MG63 (cell line): ENCODE measurements around the gene SORCS2. TPM values are rescaled to one million over a fixed set of nuclear protein-coding genes. Genes with fewer than 3 reads are reported as not detected.

Experiments used
- DNase-seq: peaks from one replicate; pipeline ENCODE4 v3.0.0-alpha.2; 2020
- H3K27me3 ChIP-seq: fragments of 250-450 bp; sonication (Bioruptor Pico); 2 replicates; pipeline ENCODE4 v1.5.1; 2020; ENCODE audit warnings: mild to moderate bottlenecking, moderate library complexity
- H3K36me3 ChIP-seq: fragments of 250-450 bp; sonication (Bioruptor Pico); 2 replicates; pipeline ENCODE4 v1.5.1; 2020; ENCODE audit warnings: mild to moderate bottlenecking, moderate library complexity
- H3K4me3 ChIP-seq: fragments of 250-450 bp; sonication (Bioruptor Pico); 2 replicates; pipeline ENCODE4 v1.5.1; 2020; ENCODE audit warnings: mild to moderate bottlenecking, moderate library complexity
- H3K9me3 ChIP-seq: fragments of 250-450 bp; sonication (Bioruptor Pico); 2 replicates; pipeline ENCODE4 v1.5.1; 2020; ENCODE audit warnings: mild to moderate bottlenecking, moderate library complexity
- total RNA-seq: library from RNA; depleted of rRNA; stranded (reverse); fragments of >200 nt; shearing (Covaris generic); gene quantifications from 2 replicates; pipeline ENCODE4 v1.2.3, GENCODE V29; 2014; ENCODE audit warnings: low replicate concordance

Gene SORCS2
- total RNA-seq, 1 experiment from 2014 or later, result 1.5 TPM

DNA sequence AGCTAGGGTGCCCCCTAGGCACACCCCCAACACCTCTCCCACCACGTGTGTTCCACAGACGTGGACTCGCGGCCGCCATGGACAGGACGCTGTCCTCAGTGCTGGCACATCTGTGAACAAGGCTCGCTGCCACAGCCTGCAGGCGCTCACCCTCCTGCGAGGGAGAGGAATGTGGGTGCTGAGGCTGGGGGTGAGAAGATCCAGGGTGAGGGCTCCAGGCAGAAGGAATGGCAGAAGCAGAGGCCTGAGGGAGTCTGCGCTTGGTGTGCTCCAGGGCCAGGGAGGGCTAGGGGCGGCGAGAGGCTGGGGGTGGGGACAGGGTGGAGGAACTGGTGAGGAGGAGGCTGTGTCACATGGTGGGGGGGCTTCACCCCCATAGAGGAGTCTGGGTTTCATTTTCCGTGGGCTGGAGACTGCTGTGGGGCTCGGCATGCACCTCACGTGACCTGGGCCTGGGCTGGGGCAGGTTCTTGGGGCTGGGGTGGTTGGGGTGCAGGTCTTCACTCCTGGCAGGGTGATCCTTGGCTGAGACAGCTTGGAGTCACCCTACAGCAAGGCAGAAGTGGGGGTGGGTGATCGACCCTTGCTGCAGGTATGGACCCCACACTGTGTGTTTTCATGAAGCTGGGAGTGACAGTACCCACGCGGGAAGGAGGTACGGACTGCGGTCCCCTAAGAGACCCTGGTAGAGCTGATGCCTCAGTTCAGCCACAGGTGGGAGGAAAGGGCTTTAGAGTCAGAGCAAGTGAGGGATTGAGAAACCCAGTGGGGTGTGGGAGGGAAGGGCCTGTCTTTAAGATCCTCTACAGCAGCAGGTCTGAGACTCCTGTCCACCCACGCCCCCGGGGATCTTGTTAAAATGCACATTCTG is 138.7 kb downstream of the SORCS2 start:
- no peak for DNase-seq
- no peak overlapping the region for H3K4me3 ChIP-seq
- no peaks in the 10 kb centered on the region for H3K36me3 ChIP-seq
- H3K9me3 ChIP-seq, result no peaks in the 10 kb centered on the region
- H3K27me3 ChIP-seq, result no peaks in the 10 kb centered on the region

DNA sequence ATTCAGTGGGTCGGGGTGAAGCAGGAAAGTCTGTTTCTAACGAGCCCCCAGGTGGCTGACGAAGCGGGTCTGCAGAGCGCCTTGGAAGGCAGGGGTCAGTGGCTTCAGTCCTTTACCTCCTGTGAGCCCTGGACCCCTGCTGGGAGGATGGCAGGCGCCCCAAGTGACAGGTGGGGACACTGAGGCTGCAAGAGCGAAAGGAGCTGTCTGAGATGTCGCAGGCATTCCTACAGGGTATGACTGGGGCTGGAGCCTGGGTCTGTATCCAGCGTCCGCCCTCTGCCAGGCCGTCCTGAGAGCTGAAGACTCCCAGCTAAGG is 139.3 kb downstream of the SORCS2 start:
- H3K27me3 ChIP-seq, result no peaks in the 10 kb centered on the region
- H3K36me3 ChIP-seq, result no peaks in the 10 kb centered on the region
- H3K4me3 ChIP-seq, result no peak overlapping the region
- DNase-seq, result no peak
- no peaks in the 10 kb centered on the region for H3K9me3 ChIP-seq

DNA sequence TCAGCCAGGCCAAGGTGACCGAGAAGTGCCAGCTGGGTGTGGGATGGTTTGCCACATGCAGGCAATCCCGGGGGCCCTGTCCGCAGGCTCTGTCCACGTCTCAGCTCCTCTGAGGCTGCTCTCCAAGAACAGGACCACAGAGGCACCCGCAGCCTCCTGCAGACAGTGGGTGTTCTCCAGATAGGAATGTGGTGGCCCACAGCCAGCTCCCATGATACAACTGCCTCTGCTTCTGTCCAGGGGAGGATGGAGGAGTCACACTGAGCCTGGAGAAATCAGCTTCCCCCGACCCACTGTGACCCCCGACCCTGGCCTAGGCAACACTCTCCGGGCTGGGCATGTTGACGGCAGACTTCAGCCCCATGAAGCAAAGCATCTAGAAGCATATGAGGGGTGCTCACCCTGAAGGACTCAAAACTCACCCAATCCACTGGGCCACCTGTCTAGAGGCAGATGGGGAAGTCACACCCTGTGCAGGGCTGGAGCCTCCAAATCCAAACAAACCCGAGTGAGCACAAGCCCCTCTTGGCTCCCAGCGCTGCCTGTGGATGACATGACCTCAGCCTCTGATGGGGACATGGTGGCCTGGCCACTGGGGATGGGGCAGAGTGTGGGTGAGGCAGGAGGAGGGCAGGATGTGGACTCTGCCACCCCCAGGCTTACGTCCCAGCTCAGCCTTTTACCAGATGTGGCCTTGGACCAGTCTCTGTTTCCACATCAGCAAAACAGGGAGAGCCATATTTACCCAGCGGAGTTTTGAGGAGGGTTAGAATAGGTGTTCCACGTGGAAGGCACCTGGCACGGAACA is 140.1 kb downstream of the SORCS2 start:
- H3K4me3 ChIP-seq, result no peak overlapping the region
- peak; percentile 62 for DNase-seq
- H3K27me3 ChIP-seq, result no peaks in the 10 kb centered on the region
- no peaks in the 10 kb centered on the region for H3K36me3 ChIP-seq
- no peaks in the 10 kb centered on the region for H3K9me3 ChIP-seq

DNA sequence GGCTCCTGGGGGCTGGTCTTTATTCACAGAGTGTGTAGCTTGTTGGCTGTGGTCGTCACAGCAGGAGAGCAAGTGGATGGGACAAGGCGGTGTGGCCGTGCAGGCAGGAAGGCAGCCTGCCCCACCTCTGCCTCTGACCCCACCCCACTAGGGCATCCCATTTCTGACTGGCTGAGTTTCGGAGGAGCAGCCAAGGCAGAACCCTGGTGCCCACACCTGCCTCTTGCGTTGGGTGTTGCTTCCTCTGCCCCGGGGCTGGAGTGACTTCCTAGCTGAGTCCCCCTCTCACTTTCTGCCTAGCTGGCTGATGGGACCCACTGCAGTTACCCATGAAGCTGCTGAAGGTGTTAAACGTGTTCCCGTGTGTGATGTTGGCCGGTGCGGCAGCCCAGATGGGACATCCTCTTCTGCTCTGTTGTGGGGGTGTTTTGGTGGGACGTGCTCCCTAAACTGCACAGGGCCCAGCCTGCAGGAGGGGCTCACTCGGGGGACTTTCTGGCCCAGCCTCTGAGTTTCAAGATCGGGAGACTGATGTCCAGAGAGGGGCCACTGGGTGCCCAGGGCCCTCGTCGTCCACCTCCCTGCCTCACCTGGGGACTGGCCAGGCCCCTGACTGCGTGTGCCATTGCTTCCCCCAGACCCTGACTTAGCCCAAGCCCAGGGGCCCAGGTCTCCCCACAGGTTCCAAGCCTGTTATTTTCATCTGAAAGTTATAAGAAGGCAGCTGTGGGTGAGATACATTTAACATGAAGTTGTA is 140.9 kb downstream of the SORCS2 start:
- Histone ChIP-seq H3K9me3 (no peaks in the 10 kb centered on the region), H3K36me3 (no peaks in the 10 kb centered on the region), H3K4me3 (no peak overlapping the region), H3K27me3 (no peaks in the 10 kb centered on the region)
- no peak for DNase-seq

DNA sequence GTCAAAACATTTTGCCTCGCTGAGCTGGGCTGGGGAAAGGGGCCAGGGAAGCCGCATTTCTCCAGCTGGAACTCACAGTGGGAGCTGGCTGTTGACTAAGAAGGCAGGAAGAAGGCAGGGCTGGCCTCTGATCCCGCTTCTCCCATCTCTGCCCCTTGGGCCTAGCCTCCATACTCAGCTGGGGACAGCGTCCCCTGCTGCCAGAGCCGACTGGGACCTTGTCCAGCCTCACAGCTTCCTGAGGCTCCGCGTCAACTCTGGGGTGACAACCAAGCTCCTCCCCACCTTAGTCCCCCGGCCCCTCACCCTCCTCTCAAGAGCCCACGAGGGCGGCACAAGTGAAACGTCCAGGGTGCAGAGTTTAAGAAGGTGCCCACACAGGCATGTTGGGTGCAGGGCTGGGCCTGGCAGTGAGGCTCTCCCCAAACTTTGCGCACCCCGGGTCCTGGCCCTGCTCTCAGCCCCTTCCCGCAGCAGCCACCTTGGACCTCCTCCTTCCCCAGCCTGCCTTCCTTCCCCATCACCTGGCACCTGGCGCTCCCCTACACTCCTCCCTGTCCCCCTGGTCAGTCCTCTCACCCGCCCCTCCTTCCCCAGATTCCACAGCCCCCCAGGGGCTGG is 141.6 kb downstream of the SORCS2 start:
- no peaks in the 10 kb centered on the region for H3K9me3 ChIP-seq
- H3K4me3 ChIP-seq, result no peak overlapping the region
- no peaks in the 10 kb centered on the region for H3K36me3 ChIP-seq
- no peaks in the 10 kb centered on the region for H3K27me3 ChIP-seq
- DNase-seq, result peak; percentile 59

DNA sequence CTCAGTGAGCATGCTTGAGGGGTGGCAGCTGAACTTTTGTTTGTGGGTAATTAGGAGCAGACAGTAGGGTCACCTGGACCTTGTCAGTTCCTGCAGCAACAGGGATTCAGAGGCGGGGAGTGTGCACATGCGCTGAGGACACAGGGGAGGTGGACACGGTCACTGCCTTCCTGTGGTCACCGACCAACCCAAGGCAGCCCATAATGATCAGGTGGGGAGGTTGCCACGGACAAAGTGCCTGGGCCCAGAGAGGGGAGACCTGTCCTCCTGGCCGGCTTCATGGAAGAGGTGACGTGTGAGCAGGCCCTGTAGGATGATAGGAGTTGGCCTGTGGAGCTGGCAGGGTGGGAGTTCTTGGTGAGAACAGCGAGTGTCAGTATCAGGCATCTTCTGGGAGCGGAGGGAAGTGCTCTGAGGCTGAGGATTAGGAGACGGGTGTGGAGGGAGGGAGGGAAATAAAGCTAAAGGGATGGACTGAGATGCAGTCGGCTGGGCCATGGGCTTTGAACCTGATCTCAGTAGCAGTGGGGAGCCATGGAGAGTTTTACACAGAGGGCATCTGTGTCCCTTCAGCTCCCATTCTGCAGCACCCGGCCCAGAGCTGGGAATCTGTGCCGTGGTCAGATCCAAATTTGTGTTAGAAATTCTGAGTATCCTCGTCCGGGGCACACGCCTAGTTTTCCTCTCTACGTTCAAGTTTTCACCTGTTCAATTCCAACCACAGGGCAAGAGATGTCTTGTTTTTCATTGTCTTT is 142.4 kb downstream of the SORCS2 start:
- no peaks in the 10 kb centered on the region for H3K36me3 ChIP-seq
- no peak for DNase-seq
- no peak overlapping the region for H3K4me3 ChIP-seq
- H3K9me3 ChIP-seq, result no peaks in the 10 kb centered on the region
- no peaks in the 10 kb centered on the region for H3K27me3 ChIP-seq

DNA sequence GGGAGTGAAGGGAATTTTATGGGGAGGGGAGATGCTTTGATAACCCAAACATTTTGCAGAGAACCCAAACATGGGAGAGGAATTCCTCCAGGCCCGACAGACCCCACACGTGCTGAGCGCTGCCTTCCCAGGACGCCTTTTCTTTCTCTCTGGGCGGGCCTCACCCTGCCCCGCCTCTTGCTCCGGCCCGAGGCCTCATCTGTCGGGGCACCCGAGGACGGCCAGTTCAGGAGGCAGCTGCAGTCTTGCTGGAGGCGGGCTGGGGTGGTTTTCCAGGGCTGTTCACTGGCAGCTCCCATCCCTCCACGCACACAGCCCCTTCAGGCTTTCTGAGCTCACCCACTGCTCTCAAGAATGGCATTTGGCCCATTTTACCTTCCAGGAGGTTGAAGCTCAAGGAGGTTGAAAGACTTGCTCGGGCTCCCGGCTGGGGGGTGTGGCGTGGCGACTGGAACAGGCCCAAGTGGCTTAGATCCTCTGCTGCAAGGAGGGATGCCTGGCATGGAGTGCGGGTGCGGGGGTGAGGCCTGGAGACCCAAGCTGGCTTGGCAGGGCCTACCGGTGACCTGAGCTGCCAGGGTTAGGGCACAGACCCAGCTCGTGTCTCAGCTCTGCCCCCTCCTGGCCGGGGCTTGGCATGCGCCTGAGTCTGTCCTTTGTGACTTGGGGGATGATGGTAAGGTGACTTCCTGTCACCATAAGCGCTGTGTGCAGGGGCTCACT is 143.2 kb downstream of the SORCS2 start:
- DNase-seq, result peak; percentile 65
- Histone ChIP-seq H3K27me3 (no peaks in the 10 kb centered on the region), H3K4me3 (no peak overlapping the region), H3K36me3 (no peaks in the 10 kb centered on the region), H3K9me3 (no peaks in the 10 kb centered on the region)

DNA sequence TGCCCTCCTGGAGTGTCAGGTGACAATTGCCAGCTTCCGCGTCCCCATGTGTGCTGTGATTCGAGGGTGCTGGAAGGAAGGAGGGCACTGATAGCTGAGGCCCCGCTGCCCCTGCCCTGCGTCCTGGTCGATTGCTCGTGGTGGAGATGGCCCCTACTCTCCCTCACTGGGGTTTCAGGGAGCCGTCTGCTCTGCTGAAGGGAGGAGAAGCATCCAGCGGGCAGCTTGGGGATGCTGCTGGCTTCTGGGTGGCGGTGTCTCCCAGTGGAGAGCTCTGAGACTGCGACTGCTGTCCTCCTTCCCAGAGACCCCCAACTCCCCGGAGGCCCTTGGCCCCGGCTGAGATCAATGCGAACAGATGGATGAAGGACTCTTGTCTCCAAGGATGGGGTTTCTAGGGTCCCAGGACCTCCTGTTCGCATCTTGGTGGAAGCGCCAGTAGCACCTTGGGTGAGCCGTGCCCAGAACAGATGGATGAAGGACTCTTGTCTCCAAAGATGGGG is 143.8 kb downstream of the SORCS2 start:
- no peak overlapping the region for H3K4me3 ChIP-seq
- no peaks in the 10 kb centered on the region for H3K36me3 ChIP-seq
- DNase-seq, result no peak
- no peaks in the 10 kb centered on the region for H3K27me3 ChIP-seq
- H3K9me3 ChIP-seq, result no peaks in the 10 kb centered on the region

DNA sequence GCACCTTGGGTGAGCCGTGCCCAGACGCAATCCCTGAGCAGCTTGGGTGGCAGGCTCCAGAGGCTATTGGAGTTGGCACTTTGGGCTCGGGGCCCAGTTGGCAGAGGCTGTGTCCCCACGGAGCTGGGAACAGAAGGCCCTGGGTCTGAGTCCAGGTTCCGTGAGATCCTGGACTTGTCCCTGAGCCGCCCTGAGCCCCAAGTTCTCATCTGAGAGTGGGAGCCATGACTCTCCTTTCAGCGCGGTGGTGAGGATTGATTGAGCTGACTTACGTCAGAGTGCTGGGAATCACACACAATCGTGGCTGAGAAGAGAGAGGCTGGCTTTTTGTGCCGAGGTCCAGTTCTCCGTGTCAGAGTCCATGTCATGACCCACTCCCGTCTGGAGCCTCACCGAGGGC is 144.4 kb downstream of the SORCS2 start:
- Histone ChIP-seq H3K36me3 (no peaks in the 10 kb centered on the region), H3K27me3 (no peaks in the 10 kb centered on the region), H3K9me3 (no peaks in the 10 kb centered on the region), H3K4me3 (no peak overlapping the region)
- no peak for DNase-seq

DNA sequence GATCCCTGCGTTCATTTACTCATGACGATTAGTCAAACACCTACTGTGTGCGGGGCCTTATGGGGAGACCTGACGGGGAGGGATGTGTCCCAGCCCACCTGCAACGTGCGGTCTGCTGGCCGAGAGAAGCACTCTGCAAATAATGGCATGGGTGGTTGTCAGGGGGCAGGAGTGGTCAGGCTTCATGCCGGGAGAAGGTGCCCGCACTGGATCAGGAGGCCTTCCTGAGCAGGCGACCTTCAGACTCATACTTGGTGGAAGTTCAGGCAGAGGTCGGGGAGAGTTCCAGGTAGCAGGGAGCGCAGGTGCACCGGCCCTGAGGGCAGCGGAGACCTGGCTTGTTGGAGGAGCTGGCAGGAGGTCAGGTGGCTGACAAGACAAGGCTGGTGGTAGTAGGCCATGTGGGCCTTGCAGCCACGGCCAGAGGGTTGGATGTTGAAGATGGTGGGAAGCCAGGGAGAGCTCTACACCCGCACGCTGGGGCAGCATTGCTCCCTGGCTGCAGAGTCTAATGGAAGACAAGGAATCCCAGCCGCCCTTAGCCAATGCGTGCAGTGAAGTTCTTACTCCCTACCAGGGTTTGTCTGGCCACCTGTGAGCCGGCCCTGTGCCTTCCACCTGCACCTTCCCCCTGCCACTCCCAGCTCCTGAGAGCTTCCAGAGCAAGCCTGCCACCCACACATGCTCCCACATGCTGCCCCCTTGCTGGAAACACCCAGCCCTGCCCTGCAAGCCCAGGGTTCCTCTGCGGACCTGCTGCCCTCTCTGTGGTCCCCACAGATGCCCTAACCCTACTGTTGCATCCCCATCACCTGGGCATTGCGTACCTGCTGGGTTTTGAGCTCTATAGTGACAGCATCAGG is 145.1 kb downstream of the SORCS2 start:
- Histone ChIP-seq H3K4me3 (no peak overlapping the region), H3K9me3 (no peaks in the 10 kb centered on the region), H3K36me3 (no peaks in the 10 kb centered on the region), H3K27me3 (no peaks in the 10 kb centered on the region)
- no peak for DNase-seq

DNA sequence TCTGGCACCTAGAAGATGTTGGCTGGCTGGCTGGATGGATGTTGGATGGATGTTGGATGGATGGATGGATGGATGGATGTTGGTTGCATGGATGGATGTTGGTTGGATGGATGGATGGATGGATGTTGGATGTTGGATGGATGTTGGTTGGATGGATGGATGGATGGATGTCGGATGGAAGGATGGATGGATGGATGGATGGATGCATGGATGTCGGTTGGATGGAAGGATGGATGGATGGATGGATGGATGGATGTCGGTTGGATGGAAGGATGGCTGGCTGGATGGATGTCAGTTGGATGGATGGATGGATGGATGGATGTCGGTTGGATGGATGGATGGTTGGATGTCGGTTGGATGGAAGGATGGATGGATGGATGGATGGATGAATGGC is 145.7 kb downstream of the SORCS2 start:
- H3K4me3 ChIP-seq, result no peak overlapping the region
- no peaks in the 10 kb centered on the region for H3K9me3 ChIP-seq
- DNase-seq, result no peak
- no peaks in the 10 kb centered on the region for H3K27me3 ChIP-seq
- no peaks in the 10 kb centered on the region for H3K36me3 ChIP-seq

DNA sequence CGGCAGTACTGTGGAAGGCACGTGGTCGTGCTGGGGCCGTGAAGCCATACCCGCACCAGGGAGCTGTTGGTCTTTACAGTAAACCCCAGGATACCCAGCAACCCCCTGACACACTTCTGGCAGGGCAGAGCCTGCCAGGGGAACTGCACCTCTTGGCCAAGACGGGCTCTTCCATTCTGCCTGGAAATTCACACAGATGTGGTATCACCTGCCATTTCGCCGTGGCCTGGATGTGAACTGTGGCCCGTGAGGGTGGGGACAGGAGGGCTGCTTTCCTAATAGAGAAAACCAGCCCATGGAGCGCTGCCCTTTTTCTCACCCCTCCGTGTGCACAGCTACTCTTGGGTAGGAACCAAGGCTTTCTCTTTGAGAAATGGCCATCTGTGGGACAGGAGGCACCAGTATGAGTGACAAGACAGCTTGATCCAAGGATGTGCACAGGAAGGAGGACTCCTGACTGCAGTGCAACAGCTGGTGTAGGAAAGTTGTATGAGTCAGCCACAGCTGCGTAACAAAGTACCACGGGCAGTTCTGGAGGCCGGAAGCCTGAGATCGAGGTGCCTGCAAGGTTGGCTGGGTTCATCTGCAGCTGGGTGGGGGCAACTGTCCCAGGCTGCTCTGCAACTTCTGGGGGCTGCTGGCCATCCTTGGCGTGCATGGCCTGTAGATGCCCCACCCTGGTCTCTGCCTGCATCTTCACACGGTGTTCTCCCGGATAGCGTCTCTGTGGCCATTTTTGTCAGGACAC is 146.7 kb downstream of the SORCS2 start:
- H3K27me3 ChIP-seq, result no peaks in the 10 kb centered on the region
- H3K9me3 ChIP-seq, result no peaks in the 10 kb centered on the region
- H3K36me3 ChIP-seq, result no peaks in the 10 kb centered on the region
- DNase-seq, result no peak
- H3K4me3 ChIP-seq, result no peak overlapping the region

DNA sequence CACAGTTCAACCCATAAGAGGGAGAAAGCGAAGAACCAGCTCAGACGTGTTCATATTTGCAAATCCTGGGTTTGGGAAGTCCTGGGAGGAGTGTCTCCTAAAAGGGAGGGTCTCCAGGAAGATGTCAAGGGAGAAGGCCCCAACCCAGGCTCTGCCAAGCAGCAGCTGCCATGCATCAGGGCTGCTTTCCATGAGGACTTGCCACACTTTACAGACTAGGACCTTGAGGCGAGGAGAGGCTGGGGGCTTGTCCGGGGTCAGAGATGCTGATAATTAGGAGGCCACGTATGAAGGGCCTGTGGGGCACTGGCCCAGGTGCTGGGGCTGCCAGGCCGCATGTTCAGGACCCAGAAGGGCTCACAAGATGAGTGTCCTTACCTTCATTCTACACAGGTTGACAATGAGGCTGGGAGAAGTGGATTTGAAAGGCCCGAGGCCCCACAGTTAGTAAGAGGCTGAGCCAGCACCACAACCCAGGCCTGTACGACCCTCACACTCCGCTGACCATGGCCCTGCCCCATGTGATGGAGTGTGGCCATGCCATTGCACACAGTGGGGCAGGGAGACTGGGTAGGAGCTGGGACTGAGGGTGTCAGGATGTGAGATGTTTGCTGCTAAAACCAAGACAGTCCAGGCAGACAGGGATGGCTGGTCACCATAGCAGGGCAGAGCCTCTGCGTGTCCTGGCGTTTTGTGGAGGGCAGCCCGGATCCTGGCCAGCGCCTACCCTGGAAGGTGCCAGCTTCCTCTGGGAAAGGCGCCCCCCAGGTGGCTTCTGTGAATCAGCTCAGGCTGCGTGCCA is 147.6 kb downstream of the SORCS2 start:
- Histone ChIP-seq H3K4me3 (no peak overlapping the region), H3K36me3 (no peaks in the 10 kb centered on the region), H3K27me3 (no peaks in the 10 kb centered on the region), H3K9me3 (no peaks in the 10 kb centered on the region)
- no peak for DNase-seq
